HG03457 (cell line): ENCODE data around the gene AXL.
"Not testable (repeated sequence)": the region's sequence is repeated elsewhere in the genome, so short reads cannot be mapped to it uniquely, and the experiment has no call there.

Experiments used
- ATAC-seq: cut with Tn5 transposase; IDR thresholded peaks from one replicate; pipeline ENCODE4 v1.9.1; 2021; ENCODE audit warnings: moderate number of reproducible peaks; ENCODE audit not compliant: unreplicated experiment

Gene AXL

GRCh38 chr19:41206456-41206855 is 12.6 kb upstream of the AXL start:
- no peak for ATAC-seq

DNA sequence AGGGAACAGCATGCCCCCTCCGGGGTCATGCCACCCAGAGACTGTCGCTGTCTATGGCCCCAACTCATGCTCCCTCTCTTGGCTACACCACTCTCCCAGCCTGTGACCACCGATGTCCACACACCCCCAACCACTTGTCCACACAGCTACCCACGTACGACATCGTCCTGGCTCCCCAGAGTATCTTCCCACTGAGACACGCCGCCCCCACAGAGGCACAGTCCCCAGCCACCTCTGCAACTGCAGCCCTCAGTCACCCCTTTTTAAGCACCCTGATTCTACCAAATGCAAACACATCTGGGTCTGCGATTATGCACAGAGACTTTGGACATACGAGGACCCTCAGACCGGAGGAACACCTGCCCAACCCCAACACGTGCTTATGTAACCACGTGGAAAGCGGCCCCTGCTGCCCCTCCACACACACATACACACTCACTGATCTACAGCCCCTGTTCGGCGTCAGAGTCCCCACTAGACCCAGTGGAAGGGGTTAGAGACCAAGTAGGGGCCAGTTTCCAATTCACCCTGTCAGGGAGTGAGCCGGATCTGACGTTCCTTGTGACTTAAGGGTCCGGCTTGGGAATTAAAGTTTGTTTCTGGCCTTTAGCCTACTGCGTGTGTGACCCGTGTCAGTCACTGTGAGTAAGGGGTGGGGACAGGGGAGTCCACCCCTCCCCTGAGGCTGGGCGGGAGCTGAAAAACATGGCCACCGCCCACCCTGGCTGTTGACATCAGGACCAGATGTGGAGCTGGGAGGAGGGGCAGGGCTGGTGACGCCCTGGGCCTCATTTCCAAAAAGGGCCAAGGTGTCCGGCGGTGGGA is 11.9 kb upstream of the AXL start:
- ATAC-seq = no peak

- no peak for ATAC-seq
Observed at GRCh38 chr19:41214161-41214560, 4.9 kb upstream of the AXL start.

GRCh38 chr19:41217741-41218140 is 1.3 kb upstream of the AXL start:
- ATAC-seq = no peak

- no peak for ATAC-seq
Observed at GRCh38 chr19:41218249-41218614, 791 bp upstream of the AXL start.

GRCh38 chr19:41219924-41220567 is 1.0 kb downstream of the AXL start:
- no peak for ATAC-seq

GRCh38 chr19:41220811-41221210 is 1.8 kb downstream of the AXL start:
- ATAC-seq = no peak

- ATAC-seq = no peak
Observed at GRCh38 chr19:41221514-41222205, 2.6 kb downstream of the AXL start.

GRCh38 chr19:41222240-41222639 is 3.2 kb downstream of the AXL start:
- no peak for ATAC-seq

DNA sequence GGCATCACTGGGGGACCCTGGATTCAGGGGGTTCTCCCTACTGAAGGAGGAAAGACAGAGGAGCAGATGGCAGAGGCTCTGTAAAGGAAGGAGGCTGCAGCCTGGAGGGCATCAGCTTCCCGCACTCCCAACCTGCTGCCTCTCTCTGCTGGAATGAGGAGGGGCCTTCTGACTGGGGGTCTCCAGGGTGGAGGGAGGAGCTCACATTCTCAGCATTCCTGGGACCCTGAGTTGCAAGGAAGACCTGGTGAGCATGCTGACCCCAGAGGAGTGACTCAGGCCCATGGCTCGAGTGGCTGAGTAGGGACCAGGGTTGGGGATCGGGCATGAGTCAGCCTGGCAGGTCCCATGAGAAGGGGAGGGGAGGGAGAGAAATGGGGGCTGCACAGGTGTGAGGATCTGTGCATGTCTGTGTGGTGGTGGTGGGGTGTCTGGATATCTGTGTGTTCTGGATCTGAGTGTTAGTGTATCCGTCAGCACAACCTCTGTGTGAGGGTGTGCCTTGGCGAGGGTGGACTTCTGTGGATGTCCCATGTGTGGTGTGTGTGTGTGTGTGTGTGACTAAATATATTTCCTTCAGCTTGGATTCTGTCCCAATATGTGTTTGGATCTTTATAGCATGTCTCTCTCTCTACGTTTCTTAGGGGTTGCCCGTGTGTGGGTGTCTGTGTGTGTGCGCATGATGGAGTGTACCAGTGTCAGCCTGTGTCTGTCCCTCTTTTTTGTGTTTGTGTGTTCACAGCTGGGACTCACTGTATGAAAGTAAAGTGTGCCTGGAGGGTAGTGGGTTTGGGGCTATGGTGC is 4.6 kb downstream of the AXL start:
- no peak for ATAC-seq

- no peak for ATAC-seq
Observed at GRCh38 chr19:41224632-41225031, 5.6 kb downstream of the AXL start.

DNA sequence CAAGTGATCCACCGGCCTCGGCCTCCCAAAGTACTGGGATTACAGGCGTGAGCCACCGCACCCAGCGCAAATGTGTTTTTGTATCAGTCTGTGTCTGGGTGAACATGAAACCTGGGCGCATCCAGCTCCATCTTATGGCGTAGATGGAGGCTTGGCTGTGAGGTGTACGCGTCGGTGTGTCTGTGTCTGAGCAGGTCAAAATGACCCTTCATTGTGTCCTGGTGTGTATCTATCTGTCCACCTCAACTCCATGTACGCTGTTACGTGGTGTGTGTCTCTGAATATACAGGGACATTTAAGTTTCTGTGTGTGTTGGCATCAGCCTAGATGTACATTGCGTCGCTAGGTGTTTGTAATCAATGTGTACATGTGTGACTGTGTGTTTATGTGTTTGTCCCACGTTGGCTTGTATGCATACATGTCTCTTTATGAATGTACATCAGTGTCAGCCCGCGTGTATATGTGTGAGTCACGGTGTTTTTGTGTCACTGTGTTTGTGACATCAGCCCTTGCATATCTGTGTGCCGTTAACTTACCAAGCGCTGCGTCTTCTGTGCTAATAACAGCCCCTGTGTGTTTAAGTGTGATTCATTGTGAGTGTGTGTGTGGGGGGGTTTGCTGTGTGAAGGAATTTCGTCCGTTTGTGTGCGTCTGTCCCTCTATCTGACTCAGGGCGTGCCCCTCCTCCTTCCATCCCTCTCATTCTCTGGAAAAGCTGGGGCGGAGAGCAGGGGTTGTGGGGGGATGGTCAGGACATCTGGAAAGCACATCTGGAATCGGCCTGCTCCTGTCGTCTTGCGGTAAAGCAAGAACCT is 6.4 kb downstream of the AXL start:
- ATAC-seq = no peak

- no peak for ATAC-seq
Observed at GRCh38 chr19:41226053-41226873, 7.2 kb downstream of the AXL start.

- ATAC-seq = no peak
Observed at GRCh38 chr19:41226874-41227390, 7.9 kb downstream of the AXL start.

DNA sequence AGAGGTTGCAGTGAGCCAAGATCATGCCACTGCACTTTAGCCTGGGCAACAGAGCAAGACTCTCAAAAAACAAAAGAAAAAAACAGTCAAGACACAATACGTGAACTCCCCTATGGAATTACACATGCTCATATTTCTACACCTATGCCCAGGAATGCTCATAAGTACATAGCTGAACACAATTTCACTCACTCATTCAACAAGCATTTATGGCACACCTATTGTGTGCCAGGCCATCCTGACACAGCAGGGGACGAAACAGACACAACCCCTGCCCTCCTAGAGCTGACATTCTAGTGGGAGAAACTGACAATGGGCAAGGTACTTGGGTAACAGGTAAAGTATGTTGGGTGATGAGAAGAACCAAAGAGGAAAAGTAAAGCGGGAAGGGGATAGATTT is 9.5 kb downstream of the AXL start:
- no peak for ATAC-seq

- not testable (repeated sequence) for ATAC-seq
Observed at GRCh38 chr19:41229338-41229737, 10.3 kb downstream of the AXL start.

DNA sequence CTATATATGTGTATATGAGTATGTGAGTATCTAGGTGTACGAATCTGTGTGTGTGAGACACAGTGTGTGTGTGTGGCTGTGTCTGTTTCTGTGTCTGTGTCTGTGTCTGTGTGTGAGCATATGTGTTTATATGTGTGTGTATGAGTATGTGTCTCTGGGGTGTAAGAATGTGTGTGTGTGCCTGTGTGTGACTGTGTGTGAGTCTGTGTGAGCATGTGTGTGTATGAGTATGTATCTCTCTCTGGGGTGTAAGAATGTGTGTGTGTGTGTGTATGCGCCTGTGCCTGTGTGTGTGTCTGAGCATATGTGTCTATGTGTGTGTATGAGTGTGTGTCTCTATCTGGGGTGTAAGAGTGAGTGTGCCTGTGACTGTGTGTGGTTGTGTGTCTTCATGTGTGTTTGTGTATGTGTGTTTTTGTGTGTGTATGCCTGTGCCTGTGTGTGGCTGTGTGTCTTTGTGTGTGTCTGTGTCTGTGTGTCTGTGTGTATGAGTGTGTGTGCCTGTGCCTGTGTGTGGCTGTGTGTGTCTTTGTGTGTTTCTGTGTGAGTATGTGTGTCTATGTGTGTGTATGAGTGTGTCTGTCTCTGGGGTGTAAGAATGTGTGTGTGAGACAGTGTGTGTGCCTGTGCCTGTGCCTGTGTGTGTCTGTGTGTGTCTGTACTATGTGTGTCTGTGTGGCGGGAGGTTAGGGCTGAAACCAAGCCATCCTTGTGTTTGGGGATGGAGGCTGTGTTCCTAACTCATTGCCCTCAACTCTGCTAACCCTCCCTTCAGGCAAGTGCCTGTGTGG is 11.2 kb downstream of the AXL start:
- ATAC-seq = no peak

DNA sequence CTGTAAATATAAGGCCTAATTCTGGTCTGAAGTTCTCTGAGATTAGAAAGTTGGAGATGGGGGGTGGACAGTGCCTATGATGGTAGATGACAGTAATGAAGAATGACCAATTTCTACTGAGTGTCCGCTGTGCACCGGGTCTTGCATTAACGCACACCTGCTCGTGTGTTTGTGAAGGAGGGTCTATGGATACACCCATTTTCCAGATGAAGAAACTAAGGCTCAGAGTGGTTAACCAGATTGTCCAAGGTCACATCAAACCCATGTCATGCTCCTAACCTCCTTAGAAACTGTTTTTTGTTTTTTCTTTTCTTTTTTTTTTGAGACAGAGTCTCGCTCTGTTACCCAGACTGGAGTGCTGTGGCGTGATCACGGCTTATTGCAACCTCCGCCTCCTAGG is 13.7 kb downstream of the AXL start:
- no peak for ATAC-seq
